Type B pancreatic cell (in vitro differentiated cells): ENCODE data around the gene SH3BP5. TPM values are rescaled to one million over a fixed set of nuclear protein-coding genes. Genes with fewer than 3 reads are reported as not detected.

Source experiments
- DNase-seq: peaks from one replicate; pipeline ENCODE4 v3.0.0; 2021; ENCODE audit warnings: mixed read lengths; ENCODE audit not compliant: unreplicated experiment; ENCODE audit errors: extremely low spot score
- H3K27ac Mint-ChIP-seq: 2 replicates; pipeline ENCODE4 v1.8.0; 2021; ENCODE audit warnings: mild to moderate bottlenecking, mixed read lengths
- H3K27me3 Mint-ChIP-seq: 2 replicates; pipeline ENCODE4 v1.8.0; 2021; ENCODE audit warnings: mixed read lengths
- H3K36me3 Mint-ChIP-seq: 2 replicates; pipeline ENCODE4 v1.8.0; 2021; ENCODE audit warnings: mixed read lengths
- H3K4me1 Mint-ChIP-seq: one replicate; pipeline ENCODE4 v1.8.0; 2021; ENCODE audit warnings: mixed read lengths; ENCODE audit not compliant: unreplicated experiment
- H3K4me3 Mint-ChIP-seq: 2 replicates; pipeline ENCODE4 v1.8.0; 2021; ENCODE audit warnings: mild to moderate bottlenecking, mixed read lengths
- H3K9me3 Mint-ChIP-seq: 2 replicates; pipeline ENCODE4 v1.8.0; 2021; ENCODE audit warnings: mixed read lengths
- CTCF ChIP-seq: fragments of 200-600 bp; sonication (generic); conservative IDR thresholded peaks from 2 replicates; pipeline ENCODE4 v1.5.0; 2021; ENCODE audit warnings: antibody characterized with exemption, mild to moderate bottlenecking
- total RNA-seq: library from RNA; stranded (reverse); gene quantifications from 2 replicates; pipeline ENCODE4 v1.2.1, GENCODE V29; 2021; ENCODE audit warnings: low replicate concordance

The SH3BP5 gene
- total RNA-seq, 1 donor from 2014 or later = 33.4 TPM

GRCh38 chr3:15345066-15345607 lies 12.8 kb upstream of the SH3BP5 start:
- Mint-ChIP-seq H3K9me3 (peaks cover 8% of the 10 kb centered on the region), H3K4me3 (no peak overlapping the region), H3K27ac (peak overlapping the region; percentile 52), H3K36me3 (no peaks in the 10 kb centered on the region), H3K27me3 (no peaks in the 10 kb centered on the region), H3K4me1 (no peaks in the 10 kb centered on the region)
- DNase-seq = no peak
- TF ChIP-seq CTCF = no peak

GRCh38 chr3:15342945-15343344 lies 10.6 kb upstream of the SH3BP5 start:
- H3K27me3 Mint-ChIP-seq = no peaks in the 10 kb centered on the region
- H3K36me3 Mint-ChIP-seq = no peaks in the 10 kb centered on the region
- H3K4me3 Mint-ChIP-seq = no peak overlapping the region
- H3K9me3 Mint-ChIP-seq = peaks cover 4% of the 10 kb centered on the region
- H3K4me1 Mint-ChIP-seq = peaks cover 4% of the 10 kb centered on the region
- H3K27ac Mint-ChIP-seq = no peak overlapping the region
- DNase-seq = no peak
- TF ChIP-seq CTCF = no peak

GRCh38 chr3:15342246-15342645 lies 9.9 kb upstream of the SH3BP5 start:
- peaks cover 4% of the 10 kb centered on the region for H3K4me1 Mint-ChIP-seq
- H3K27me3 Mint-ChIP-seq = no peaks in the 10 kb centered on the region
- peaks cover 4% of the 10 kb centered on the region for H3K9me3 Mint-ChIP-seq
- no peak overlapping the region for H3K4me3 Mint-ChIP-seq
- no peak overlapping the region for H3K27ac Mint-ChIP-seq
- no peak for TF ChIP-seq CTCF
- DNase-seq = no peak
- H3K36me3 Mint-ChIP-seq = no peaks in the 10 kb centered on the region

- peaks cover 4% of the 10 kb centered on the region for H3K4me1 Mint-ChIP-seq
- no peak overlapping the region for H3K4me3 Mint-ChIP-seq
- no peaks in the 10 kb centered on the region for H3K27me3 Mint-ChIP-seq
- no peaks in the 10 kb centered on the region for H3K36me3 Mint-ChIP-seq
- no peak overlapping the region for H3K27ac Mint-ChIP-seq
- no peak for DNase-seq
- no peak for TF ChIP-seq CTCF
- H3K9me3 Mint-ChIP-seq = no peaks in the 10 kb centered on the region
Observed at GRCh38 chr3:15341030-15341726, 8.8 kb upstream of the SH3BP5 start.

GRCh38 chr3:15339786-15340215 lies 7.4 kb upstream of the SH3BP5 start:
- H3K27me3 Mint-ChIP-seq = no peaks in the 10 kb centered on the region
- no peaks in the 10 kb centered on the region for H3K36me3 Mint-ChIP-seq
- H3K4me3 Mint-ChIP-seq = no peak overlapping the region
- TF ChIP-seq CTCF = no peak
- H3K27ac Mint-ChIP-seq = no peak overlapping the region
- no peak for DNase-seq
- H3K9me3 Mint-ChIP-seq = no peaks in the 10 kb centered on the region
- peaks cover 4% of the 10 kb centered on the region for H3K4me1 Mint-ChIP-seq
